Measurements from ENCODE around the gene MYBBP1A.

Gene MYBBP1A

DNA sequence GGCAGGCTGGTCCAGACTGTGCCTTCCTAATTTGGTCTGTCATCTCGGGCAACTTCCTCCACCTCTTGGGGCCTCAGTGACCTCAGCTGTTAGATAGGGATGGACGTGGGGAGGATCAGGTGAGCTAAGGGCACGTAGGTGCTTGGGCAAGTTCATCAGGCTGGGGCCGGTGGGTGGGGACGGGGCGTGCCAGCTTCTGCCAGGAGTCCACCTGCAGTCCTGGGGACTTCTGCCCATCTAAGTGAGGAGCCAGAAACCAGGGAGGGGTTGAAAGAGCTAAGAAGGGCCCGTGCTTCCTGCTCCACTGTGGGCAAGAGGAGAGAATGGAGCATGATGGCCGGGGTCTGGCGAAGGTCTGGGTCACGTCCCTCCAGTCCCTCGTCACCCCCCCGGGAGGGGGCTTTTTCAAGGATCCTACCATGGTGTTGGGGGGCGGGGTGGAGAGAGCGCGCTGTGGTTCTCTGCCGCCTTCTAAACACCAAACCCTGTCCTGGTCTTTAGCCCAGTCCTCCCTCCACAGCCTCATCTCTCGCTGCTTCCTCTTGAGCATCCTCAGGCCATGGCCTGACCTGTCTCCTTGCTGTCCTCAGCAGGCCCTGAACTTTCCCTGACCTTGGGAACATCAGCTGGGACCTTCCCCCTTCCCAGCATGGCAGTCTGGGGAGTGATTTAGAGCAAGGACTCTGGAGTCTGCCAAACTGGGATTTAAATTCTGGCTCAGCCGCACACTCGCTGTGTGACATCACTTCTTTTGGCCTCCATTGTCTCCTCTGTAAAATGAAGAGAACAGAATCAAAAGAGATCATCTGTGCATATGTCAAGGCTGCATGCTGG lies 34.9 kb downstream of the MYBBP1A start:
- no peak overlapping the region for H3K27ac ChIP-seq
- no peak for TF ChIP-seq ZFX (IDR thresholded peaks at IDR 0.05; ENCODE audit: borderline replicate concordance)
- TF ChIP-seq, protein P1, sequence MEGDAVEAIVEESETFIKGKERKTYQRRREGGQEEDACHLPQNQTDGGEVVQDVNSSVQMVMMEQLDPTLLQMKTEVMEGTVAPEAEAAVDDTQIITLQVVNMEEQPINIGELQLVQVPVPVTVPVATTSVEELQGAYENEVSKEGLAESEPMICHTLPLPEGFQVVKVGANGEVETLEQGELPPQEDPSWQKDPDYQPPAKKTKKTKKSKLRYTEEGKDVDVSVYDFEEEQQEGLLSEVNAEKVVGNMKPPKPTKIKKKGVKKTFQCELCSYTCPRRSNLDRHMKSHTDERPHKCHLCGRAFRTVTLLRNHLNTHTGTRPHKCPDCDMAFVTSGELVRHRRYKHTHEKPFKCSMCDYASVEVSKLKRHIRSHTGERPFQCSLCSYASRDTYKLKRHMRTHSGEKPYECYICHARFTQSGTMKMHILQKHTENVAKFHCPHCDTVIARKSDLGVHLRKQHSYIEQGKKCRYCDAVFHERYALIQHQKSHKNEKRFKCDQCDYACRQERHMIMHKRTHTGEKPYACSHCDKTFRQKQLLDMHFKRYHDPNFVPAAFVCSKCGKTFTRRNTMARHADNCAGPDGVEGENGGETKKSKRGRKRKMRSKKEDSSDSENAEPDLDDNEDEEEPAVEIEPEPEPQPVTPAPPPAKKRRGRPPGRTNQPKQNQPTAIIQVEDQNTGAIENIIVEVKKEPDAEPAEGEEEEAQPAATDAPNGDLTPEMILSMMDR (IDR thresholded peaks at IDR 0.05): no peak

DNA sequence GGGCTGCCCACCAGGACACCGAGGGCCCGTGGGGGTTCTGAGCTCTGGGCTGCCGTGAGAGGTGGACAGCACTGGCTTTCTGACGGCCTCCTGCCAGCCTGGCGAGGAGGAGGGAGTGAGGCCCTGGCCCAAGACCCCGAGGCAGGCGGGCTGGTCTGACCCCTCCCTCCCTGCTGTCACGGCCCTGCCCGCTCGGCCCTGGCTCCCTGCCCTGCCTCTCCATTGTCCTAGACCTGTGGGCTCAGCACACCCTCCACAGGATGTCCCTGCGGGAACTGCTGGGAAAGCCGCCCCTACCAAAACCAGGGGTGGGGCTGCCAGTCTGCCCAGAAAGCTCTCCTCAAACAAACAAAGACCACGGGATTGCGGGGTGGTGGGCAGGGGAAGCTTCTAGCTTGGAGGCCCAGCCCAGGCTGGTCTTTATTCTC lies 35.8 kb downstream of the MYBBP1A start:
- no peak overlapping the region for H3K27ac ChIP-seq
- TF ChIP-seq, protein P1 (IDR thresholded peaks at IDR 0.05): no peak
- TF ChIP-seq ZFX (IDR thresholded peaks at IDR 0.05; ENCODE audit: borderline replicate concordance): no peak

DNA sequence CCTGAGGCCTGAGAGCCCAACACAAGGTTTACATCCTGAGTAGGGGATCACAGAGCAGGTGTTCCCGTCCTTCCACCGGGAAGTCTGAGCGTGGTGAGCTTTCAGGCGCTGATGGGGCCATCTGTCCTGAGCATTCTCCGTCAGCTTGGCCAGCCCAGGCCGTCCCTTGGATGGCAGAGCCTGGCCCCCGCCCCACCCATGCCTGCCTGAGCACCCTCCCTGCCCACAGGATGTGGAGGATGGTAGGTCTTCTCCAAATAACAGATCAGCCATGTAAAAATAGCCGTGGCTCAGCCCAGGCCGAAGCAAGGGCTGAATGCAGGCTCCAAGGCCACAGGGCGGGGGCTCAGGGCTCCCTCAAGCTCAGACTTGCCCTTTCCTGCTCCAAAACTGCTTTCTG lies 36.3 kb downstream of the MYBBP1A start:
- no peak overlapping the region for H3K27ac ChIP-seq
- no peak for TF ChIP-seq ZFX (IDR thresholded peaks at IDR 0.05; ENCODE audit: borderline replicate concordance)
- TF ChIP-seq, protein P1 (IDR thresholded peaks at IDR 0.05): no peak

DNA sequence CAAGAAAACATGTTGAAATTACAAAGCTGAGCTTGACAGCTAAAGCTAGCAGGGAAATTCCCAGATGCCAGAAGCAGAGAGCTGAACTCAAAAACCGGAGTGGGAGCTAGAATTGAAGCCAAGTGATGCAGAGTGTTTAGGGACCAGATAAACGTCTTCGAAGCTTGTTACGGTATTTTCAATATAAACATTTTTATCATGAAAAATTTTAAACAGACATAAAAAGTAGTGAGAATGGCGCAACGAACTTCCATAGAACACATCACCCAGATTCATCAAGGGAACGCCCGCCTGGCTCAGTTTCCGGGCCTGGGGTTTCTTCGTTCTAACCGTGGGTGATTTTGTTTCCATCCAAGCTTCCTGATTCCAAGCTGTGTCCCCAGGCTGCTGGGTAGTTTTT lies 38.4 kb downstream of the MYBBP1A start:
- TF ChIP-seq, protein P1 (IDR thresholded peaks at IDR 0.05): no peak
- TF ChIP-seq ZFX (IDR thresholded peaks at IDR 0.05; ENCODE audit: borderline replicate concordance): no peak

DNA sequence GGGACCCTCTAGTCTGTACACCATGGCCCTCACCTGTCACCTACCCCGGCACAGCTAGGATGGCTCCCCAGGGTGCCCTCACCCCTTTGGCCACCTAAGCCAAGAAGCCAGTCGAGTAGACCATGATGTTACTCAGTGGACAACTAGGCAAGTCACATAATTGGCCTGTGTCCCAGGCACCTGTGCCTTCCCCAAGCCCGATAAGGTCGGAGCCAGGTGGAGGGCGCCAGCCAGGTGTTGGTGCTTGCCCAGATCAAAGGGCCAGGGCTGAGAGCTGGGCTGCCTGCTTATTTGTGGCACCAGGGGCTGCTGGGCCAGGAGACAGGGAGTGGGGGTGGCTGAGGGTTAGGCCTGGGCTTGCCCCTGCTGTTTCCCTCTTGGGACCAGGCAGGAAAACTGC lies 39.7 kb downstream of the MYBBP1A start:
- TF ChIP-seq, protein P1 (IDR thresholded peaks at IDR 0.05): no peak
- no peak for TF ChIP-seq ZFX (IDR thresholded peaks at IDR 0.05; ENCODE audit: borderline replicate concordance)
- no peak overlapping the region for H3K27ac ChIP-seq

More for the DNA sequence above, 38.4 kb downstream of the MYBBP1A start:
- no peak overlapping the region for H3K27ac ChIP-seq

DNA sequence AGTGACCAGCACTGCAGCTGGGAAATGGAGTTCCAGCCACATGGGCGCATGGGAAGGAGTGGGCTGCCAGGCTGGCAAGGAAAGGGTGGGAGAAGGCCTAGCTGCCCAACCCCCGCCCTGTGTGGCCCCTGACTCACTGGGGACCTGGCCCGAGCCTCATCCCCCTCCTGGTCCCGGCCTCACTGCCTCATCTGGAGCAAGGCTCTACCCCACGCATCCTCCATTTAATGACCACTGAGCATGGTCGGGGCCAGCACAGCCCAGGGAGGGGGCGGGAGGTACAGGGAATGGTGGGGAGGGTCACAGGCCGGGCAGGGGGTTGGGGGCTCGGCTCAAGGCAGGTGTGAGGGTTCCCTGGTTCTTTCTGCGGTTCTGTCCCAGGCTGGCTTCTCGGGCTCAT lies 40.4 kb downstream of the MYBBP1A start:
- H3K27ac ChIP-seq: no peak overlapping the region
- TF ChIP-seq, protein P1 (IDR thresholded peaks at IDR 0.05): no peak
- TF ChIP-seq ZFX (IDR thresholded peaks at IDR 0.05; ENCODE audit: borderline replicate concordance): no peak

DNA sequence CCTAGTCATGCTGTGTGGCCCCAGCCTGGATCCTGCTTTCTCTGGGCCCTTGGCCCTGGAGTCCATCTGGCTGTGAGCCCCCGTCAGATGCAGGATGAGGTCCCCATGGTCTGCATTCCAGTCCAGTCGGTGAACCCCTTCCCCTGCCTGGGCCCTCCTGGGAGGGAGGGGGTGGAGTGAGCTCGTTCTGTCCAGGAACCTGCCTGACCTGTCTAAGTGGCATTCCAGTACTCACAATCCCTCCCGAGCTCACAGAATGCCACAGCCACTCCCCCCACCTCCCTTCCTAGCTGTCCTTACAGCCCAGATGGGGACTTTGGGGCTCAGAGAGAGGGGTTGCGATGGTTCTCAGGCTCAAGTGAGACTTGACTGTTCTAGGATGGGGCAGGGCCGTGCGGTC lies 41.0 kb downstream of the MYBBP1A start:
- H3K27ac ChIP-seq: no peak overlapping the region

More for the DNA sequence above, 41.0 kb downstream of the MYBBP1A start:
- TF ChIP-seq ZFX (IDR thresholded peaks at IDR 0.05; ENCODE audit: borderline replicate concordance): no peak
- TF ChIP-seq, protein P1 (IDR thresholded peaks at IDR 0.05): no peak

Data from 22Rv1 (cell line).